Natural killer cell (primary cell): ENCODE measurements around the gene TRMT1. TPM values are rescaled to one million over a fixed set of nuclear protein-coding genes. Genes with fewer than 3 reads are reported as not detected.

Experiments
- ATAC-seq, 3 donors: fragments of 150-1000 bp in 2 of 3; fragments of 200-7000 bp in 1 of 3; cut with Tn5 transposase; 1 replicate in 1 of 3; 2 replicates in 2 of 3; pipeline ENCODE4 v1.10.0; 2021; ENCODE audit warnings: mild to moderate bottlenecking in 2 of 3, moderate library complexity in 2 of 3
- DNase-seq, 2 donors: peaks; one replicate each; pipeline versions ENCODE4 v3.0.0 to v3.0.0-alpha.2; 2013 to 2021; ENCODE audit warnings: mixed read lengths in 1 of 2
- H3K27ac ChIP-seq: one replicate; pipeline ENCODE4 v1.5.1; 2013; ENCODE audit warnings: mild to moderate bottlenecking, low read length
- H3K27me3 ChIP-seq: one replicate; pipeline ENCODE4 v1.6.1; 2013; ENCODE audit warnings: low read length; ENCODE audit not compliant: control insufficient read depth, insufficient read depth
- H3K36me3 ChIP-seq: one replicate; pipeline ENCODE4 v1.6.1; 2013; ENCODE audit warnings: low read length; ENCODE audit not compliant: control insufficient read depth, insufficient read depth
- H3K4me1 ChIP-seq: one replicate; pipeline ENCODE4 v1.6.1; 2013; ENCODE audit warnings: low read length; ENCODE audit not compliant: control insufficient read depth, insufficient read depth
- H3K4me3 ChIP-seq: one replicate; pipeline ENCODE4 v1.5.1; 2013; ENCODE audit warnings: low read length
- H3K9me3 ChIP-seq: one replicate; pipeline ENCODE4 v1.6.1; 2013; ENCODE audit warnings: low read length; ENCODE audit not compliant: control insufficient read depth, insufficient read depth
- H3K27ac Mint-ChIP-seq, 2 donors: one replicate each; pipeline ENCODE4 v1.8.0; 2022; ENCODE audit warnings: mild to moderate bottlenecking in 2 of 2, mixed read lengths in 2 of 2, moderate library complexity in 1 of 2
- H3K27me3 Mint-ChIP-seq, 2 donors: one replicate each; pipeline ENCODE4 v1.8.0; 2022; ENCODE audit warnings: low read depth in 2 of 2, mixed read lengths in 2 of 2
- H3K36me3 Mint-ChIP-seq: one replicate; pipeline ENCODE4 v1.8.0; 2022; ENCODE audit warnings: mixed read lengths
- H3K4me1 Mint-ChIP-seq, 2 donors: one replicate each; pipeline ENCODE4 v1.8.0; 2022; ENCODE audit warnings: mixed read lengths in 2 of 2
- H3K4me3 Mint-ChIP-seq: one replicate; pipeline ENCODE4 v1.8.0; 2022; ENCODE audit warnings: mild to moderate bottlenecking, moderate library complexity, mixed read lengths
- H3K9me3 Mint-ChIP-seq, 2 donors: one replicate each; pipeline ENCODE4 v1.8.0; 2022; ENCODE audit warnings: mixed read lengths in 2 of 2
- WGBS: methylation state at CpG from one replicate; pipeline ENCODE4 v1.1.7; 2013; ENCODE audit warnings: missing lambda C conversion rate; ENCODE audit not compliant: insufficient coverage; 5-methylcytosine and 5-hydroxymethylcytosine counted together
- intact Hi-C: fragments of 100-400 bp; cut with micrococcal nuclease; formaldehyde crosslinking; loops from one replicate; pipeline ENCODE4 v1.14.2; 2022
- total RNA-seq, 4 donors: library from RNA; stranded (reverse); fragments of 120-200 nt in 1 of 4; gene quantifications; one replicate each; pipeline versions ENCODE4 v1.2.3 to v1.2.4, GENCODE V29; 2013 to 2022
- TF ChIP-seq, protein P1 (sequence below): fragments of 200-600 bp; IDR thresholded peaks from one replicate; pipeline ENCODE4 v1.8.0; 2022; ENCODE audit warnings: antibody characterized with exemption

Gene TRMT1
- total RNA-seq, 3 donors from 2014 or later (not counting 1 experiment from before 2014, with no cell fraction given), result 33.8 to 48.5 (median 42.2) TPM

DNA sequence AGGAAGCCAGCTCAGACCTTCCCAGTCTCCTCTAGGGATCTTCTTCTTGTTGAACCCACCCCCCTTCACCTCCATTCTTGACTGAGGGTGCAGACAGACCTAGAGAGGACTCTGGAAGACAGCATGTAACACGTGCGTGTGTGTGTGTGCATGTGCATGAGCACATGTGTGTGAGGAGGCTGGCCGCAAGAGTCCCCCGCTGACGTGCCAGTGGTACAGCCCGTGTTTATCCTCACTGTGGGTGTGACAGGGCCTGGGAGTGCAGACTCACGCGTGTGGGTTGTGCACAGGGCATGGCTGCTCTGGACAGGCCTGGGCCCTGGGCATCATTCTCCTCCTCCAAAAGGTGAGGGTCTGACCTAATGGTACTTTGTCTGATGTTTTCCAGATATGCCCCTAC, 40.2 kb downstream of the TRMT1 start:
- Mint-ChIP-seq H3K4me1 (no peaks in the 10 kb centered on the region), H3K36me3 (no peaks in the 10 kb centered on the region), H3K27ac (no peak overlapping the region), H3K27me3 (peaks cover 0 to 14% of the 10 kb centered on the region in 2 donors), H3K9me3 (no peaks in the 10 kb centered on the region), H3K4me3 (no peak overlapping the region)
- Histone ChIP-seq H3K4me1 (no peaks in the 10 kb centered on the region), H3K36me3 (no peaks in the 10 kb centered on the region), H3K27me3 (no peaks in the 10 kb centered on the region), H3K9me3 (no peaks in the 10 kb centered on the region), H3K4me3 (no peak overlapping the region), H3K27ac (no peak overlapping the region)
- WGBS, result 97% methylated on average over 8 of the region's 8 CpGs
- TF ChIP-seq, protein P1, sequence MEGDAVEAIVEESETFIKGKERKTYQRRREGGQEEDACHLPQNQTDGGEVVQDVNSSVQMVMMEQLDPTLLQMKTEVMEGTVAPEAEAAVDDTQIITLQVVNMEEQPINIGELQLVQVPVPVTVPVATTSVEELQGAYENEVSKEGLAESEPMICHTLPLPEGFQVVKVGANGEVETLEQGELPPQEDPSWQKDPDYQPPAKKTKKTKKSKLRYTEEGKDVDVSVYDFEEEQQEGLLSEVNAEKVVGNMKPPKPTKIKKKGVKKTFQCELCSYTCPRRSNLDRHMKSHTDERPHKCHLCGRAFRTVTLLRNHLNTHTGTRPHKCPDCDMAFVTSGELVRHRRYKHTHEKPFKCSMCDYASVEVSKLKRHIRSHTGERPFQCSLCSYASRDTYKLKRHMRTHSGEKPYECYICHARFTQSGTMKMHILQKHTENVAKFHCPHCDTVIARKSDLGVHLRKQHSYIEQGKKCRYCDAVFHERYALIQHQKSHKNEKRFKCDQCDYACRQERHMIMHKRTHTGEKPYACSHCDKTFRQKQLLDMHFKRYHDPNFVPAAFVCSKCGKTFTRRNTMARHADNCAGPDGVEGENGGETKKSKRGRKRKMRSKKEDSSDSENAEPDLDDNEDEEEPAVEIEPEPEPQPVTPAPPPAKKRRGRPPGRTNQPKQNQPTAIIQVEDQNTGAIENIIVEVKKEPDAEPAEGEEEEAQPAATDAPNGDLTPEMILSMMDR, result no peak
- DNase-seq (no peak), ATAC-seq (no peak)
- intact Hi-C loops, result no loop called here

DNA sequence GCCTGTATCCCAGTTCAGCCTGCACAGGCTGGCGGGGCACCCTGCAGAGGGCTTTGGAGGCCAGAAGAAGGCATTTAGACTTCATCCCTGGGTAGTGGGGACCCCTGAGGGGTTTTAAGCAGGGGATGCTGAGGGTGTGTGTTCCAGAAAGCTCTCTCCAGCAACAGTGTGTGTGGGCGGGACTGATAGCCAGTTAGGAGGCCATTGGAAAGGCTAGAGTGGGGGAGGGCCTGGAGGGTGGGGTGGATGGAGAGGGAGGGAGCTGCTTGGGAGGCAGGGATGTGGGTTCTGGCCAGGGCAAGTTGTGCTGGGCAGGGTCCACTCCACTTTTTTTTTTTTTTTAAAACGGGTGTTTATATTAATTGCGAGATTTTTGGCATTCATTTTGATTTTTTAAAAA, 42.2 kb downstream of the TRMT1 start:
- Mint-ChIP-seq H3K27me3 (peaks cover 2 to 18% of the 10 kb centered on the region in 2 donors), H3K9me3 (no peaks in the 10 kb centered on the region), H3K27ac (no peak overlapping the region), H3K36me3 (no peaks in the 10 kb centered on the region), H3K4me3 (no peak overlapping the region), H3K4me1 (no peaks in the 10 kb centered on the region)
- Histone ChIP-seq H3K9me3 (no peaks in the 10 kb centered on the region), H3K27ac (no peak overlapping the region), H3K4me3 (no peak overlapping the region), H3K36me3 (no peaks in the 10 kb centered on the region), H3K4me1 (no peaks in the 10 kb centered on the region), H3K27me3 (no peaks in the 10 kb centered on the region)
- intact Hi-C loops, result no loop called here
- no peak for DNase-seq
- 94% methylated on average over 4 of the region's 4 CpGs for WGBS
- ATAC-seq, result no peak
- TF ChIP-seq, protein P1, result no peak

DNA sequence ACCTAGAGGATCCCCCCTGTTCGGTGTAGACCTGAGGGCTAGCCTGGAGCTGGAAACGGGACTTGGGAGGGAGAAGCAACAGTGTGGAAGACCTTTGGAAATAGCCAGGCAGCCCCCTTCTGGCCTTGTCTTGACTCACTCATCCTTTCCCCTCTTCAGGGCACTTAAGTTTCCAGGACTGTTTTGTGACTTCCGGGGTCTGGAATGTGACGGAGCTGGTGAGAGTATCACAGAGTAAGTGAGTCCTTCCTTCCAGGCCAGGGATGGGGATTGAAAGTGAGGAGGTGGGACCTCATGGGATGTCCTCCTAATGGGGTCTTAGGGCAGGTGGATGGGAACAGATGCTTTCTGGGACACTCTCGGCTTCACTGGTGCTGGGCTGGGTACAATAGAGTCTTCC, 43.3 kb downstream of the TRMT1 start:
- no peak for ATAC-seq
- intact Hi-C loops, result no loop called here

More for the DNA sequence above, 43.3 kb downstream of the TRMT1 start:
- Mint-ChIP-seq H3K9me3 (no peaks in the 10 kb centered on the region), H3K36me3 (no peaks in the 10 kb centered on the region), H3K27me3 (peaks cover 8 to 22% of the 10 kb centered on the region in 2 donors), H3K27ac (no peak overlapping the region), H3K4me3 (no peak overlapping the region), H3K4me1 (no peaks in the 10 kb centered on the region)
- Histone ChIP-seq H3K4me3 (no peak overlapping the region), H3K36me3 (no peaks in the 10 kb centered on the region), H3K27ac (no peak overlapping the region), H3K9me3 (no peaks in the 10 kb centered on the region), H3K27me3 (no peaks in the 10 kb centered on the region), H3K4me1 (no peaks in the 10 kb centered on the region)
- TF ChIP-seq, protein P1, result no peak
- no peak for DNase-seq
- WGBS, result 90% methylated on average over 4 of the region's 5 CpGs
